ENCODE data around the gene KRTAP10-8.
"Not testable (repeated sequence)": the region's sequence is repeated elsewhere in the genome, so short reads cannot be mapped to it uniquely, and the experiment has no call there.

KRTAP10-8 gene

GRCh38 chr21:44599264-44600029 is 12.4 kb upstream of the KRTAP10-8 start:
- no peak for DNase-seq (ENCODE audit: low read depth in 2 of 2)

- not testable (repeated sequence) for DNase-seq (ENCODE audit: low read depth in 2 of 2)
These were observed 11.5 kb upstream of the KRTAP10-8 start, which contains the start of gene KRTAP10-7 for GRCh38 chr21:44600118-44600978. KRTAP10-7 (plus strand) TSS chr21:44600597; CDS start chr21:44600622, 25 bp downstream.

GRCh38 chr21:44601091-44601490 is 10.8 kb upstream of the KRTAP10-8 start:
- not testable (repeated sequence) for DNase-seq (ENCODE audit: low read depth in 2 of 2)

DNA sequence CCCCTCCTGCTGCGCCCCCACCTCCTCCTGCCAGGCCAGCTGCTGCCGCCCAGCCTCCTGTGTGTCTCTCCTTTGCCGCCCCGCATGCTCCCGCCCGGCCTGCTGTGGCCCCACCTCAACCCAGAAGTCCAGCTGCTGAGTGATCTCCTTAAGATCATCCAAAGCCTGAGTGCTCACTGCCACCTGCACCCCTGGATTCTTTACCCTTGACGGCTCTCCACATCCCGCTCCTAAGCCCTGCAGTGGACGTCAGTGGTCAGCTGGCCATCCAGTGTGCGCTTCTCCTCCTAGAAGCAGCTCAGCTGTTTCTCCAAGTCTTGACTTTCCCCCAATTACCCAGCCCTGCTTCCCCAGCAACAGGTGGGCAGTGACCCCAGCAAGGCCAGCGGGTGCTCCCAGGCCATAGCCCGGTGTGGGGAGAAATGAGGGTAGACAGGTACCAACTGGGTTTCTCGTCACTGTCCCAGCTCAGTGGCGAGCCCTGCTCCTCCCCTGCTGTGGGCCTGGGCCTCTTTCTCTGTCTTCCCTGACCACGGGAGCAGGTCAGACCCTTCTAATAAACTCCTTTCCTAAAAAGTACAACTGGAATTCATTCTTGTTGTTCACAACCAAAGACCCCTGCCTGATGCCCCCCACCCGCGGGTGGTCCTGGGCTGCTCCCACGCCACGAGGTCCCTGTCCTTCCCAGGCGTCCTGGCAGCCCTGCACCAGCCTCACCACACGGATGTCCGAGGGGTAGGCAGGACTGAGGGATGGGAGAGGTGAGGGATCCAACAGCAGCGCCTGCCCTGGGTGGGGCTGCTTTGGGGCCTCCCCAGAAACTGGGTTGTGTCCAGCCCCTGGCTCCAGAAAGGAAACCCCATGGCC is 10.1 kb upstream of the KRTAP10-8 start:
- no peak for DNase-seq (ENCODE audit: low read depth in 2 of 2)

DNA sequence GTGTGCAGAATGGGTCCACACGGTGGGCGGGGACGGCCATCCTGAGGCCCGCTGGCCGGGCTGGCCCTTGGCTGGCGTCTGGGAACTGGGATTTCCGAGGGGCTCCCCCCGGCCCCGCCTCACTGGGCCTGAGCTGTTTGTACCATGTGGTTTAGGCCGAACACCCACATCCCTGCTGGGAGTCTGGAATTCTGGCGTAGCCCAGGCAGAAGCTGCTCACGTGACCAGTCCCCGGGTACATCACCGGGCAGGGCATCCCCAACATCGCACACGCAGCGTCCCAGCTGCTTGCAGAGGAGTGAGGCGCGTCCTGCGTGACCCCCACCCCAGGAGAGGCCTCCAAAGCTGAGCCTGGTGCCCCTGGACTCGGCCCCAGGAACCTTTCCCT is 9.4 kb upstream of the KRTAP10-8 start:
- no peak for DNase-seq (ENCODE audit: low read depth in 2 of 2)

GRCh38 chr21:44603109-44603875 is 8.6 kb upstream of the KRTAP10-8 start:
- no peak for DNase-seq (ENCODE audit: low read depth in 2 of 2)

DNA sequence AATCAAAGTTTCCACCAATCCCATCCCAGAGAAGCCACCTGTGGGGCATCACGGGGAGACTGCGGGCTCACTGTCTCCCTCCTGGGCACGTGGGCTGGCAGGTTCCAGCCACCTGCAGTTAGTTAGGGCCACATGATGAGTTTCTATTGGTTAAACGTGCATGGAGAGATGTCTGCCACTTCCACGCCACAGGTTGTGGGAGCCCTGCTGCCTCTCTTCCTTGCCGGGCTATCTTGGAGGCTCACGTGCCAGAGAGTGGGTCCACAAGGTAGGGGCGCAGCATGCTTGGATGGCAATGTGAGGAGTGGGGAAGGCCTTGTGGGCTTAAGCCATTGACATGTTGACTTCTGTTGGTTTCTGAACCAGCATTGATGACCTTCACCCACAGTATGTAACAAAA is 8.0 kb upstream of the KRTAP10-8 start:
- DNase-seq (ENCODE audit: low read depth in 2 of 2), result no peak

GRCh38 chr21:44606495-44606894 is 5.4 kb upstream of the KRTAP10-8 start:
- DNase-seq (ENCODE audit: low read depth in 2 of 2), result no peak

- DNase-seq (ENCODE audit: low read depth in 2 of 2), result no peak
These were observed 2.7 kb upstream of the KRTAP10-8 start for GRCh38 chr21:44609193-44609592.

DNA sequence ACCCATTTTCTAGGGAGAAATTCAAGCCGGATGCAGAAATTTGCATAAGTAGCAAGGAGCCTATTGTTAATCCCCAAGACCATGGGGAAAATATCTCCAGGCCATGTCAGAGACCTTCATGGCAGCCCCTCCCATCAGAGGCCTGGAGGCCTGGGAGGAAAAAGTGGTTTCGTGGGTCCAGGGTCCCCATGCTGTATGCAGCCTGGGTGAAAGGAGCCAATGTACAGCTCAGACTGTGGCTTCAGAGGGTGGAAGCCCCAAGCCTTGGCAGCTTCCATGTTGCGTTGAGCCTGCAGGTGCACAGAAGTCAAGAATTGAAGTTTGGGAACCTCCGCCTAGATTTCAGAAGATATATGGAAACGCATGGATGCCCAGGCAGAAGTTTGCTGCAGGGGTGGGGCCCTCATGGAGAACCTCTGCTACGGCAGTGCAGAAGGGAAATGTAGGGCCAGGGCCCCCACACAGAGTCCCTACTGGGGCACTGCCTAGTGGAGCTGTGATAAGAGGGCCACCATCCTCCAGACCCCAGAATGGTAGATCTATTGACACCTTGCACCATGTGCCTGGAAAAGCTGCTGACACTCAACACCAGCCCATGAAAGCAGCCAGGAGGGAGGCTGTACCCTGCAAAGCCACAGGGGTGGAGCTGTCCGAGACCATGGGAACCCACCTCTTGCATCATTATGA is 1.6 kb upstream of the KRTAP10-8 start:
- not testable (repeated sequence) for DNase-seq (ENCODE audit: low read depth in 2 of 2)

DNA sequence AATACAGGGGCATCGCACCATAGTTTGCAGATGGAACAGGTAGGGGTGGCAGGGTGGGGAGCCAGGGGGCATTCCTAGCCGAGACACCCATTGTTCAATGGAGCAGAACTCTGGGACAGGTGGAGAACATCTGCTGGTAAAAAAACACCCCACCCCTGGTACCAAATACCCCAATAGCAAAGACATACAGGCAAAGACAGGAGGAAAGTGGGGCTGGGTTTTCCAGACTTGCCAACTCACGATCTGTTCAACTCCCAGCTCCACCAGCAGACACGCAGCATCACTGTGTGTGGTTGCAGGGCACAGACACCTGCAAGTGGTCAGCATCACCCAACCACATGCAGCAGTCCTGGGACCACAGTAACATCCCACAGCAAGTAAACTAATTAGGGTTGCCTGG is 328 bp upstream of the KRTAP10-8 start:
- no peak for DNase-seq (ENCODE audit: low read depth in 2 of 2)

DNA sequence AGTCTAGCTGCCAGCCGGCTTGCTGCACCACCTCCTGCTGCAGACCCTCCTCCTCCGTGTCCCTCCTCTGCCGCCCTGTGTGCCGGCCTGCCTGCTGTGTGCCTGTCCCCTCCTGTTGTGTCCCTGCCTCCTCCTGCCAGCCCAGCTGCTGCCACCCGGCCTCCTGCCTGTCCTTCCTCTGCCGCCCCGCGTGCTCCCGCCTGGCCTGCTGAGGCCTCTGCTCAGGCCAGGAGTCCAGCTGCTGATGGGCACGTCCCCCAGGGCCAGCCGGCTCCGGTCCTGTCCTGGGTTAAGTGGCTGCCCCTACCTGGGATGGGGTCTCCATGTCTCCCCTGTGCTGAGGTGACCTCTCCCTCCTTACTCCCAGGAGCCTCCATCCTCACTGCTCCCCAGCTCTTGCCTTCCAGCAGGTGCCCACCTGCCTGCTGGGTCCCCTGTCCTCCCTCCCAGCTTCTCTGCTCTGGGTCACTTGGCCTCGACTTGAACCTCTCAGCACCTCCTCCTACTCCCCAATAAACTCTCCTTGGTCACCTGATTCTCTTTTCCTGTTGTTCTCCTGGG is 870 bp downstream of the KRTAP10-8 start:
- no peak for DNase-seq (ENCODE audit: low read depth in 2 of 2)

GRCh38 chr21:44613386-44614155 is 1.7 kb downstream of the KRTAP10-8 start:
- DNase-seq (ENCODE audit: low read depth in 2 of 2), result no peak

- DNase-seq (ENCODE audit: low read depth in 2 of 2), result no peak
These were observed 2.3 kb downstream of the KRTAP10-8 start for GRCh38 chr21:44614161-44614631.

- no peak for DNase-seq (ENCODE audit: low read depth in 2 of 2)
These were observed 3.1 kb downstream of the KRTAP10-8 start for GRCh38 chr21:44614961-44615391.

DNA sequence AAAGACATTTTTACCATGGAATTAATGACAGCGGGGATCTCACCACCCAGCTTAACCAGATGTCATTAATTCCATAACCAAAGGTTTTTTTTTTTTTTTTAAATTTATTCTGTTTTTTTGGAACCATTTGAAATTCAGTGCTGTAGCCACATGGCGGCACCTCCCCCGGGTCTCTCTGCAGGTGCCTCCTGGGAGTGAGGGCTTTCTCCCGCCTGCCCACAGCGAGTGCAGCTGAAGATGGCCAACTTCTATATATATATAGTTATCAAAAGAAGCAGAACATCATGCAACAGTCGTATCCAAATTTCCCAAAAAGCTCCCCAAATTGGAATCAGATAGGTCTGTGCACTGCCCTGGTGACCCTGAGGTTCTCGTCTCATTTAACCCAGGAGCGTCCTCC is 3.6 kb downstream of the KRTAP10-8 start:
- DNase-seq (ENCODE audit: low read depth in 2 of 2), result no peak

GRCh38 chr21:44615911-44616590 is 4.2 kb downstream of the KRTAP10-8 start:
- no peak for DNase-seq (ENCODE audit: low read depth in 2 of 2)

DNA sequence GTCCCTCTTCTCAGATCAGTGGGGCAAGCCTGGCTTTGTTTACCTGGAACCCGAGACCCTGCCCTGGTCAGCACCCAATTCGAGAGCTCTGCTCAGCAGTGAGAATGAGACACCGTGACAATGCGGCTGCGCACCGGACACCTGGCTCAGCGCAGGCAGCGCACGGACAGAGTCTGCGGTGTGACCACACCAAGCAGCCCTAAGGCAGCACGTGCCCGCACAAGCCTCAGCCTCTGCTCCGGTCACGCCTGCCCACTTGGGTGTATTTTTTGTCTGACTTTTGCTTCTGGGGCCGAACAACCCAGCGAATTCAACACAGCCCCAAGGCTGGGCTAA is 4.7 kb downstream of the KRTAP10-8 start:
- DNase-seq (ENCODE audit: low read depth in 2 of 2), result no peak

DNA sequence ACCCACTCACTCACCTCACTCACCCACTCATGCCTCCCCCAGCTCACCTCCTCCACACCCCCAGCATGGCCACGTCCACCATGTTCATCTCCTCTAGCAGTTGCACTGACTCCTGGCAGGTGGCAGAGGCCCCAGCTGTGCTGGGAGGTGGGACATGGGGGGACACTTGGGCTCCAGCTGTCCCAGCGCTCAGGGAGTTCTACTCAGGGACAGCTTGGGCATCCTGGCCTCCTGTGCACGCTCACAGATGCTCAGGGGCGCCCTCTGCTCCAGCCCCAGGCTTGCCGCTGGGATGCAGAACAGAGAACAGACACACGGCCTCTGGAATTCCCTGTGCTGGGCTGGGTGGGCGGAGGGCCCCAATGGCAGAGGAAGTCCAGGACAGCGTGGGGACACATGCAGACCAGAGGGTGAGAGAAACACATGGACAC is 5.2 kb downstream of the KRTAP10-8 start:
- no peak for DNase-seq (ENCODE audit: low read depth in 2 of 2)
